ENCODE results near the gene RANBP9. TPM values are rescaled to one million over a fixed set of nuclear protein-coding genes. Genes with fewer than 3 reads are reported as not detected.
A peak's percentile ranks its signal among the peaks of the same experiment; 100 is the strongest.

RANBP9 gene
- total and polyA plus RNA-seq, 9 of the 15 experiments (the other 6 are each of a cell fraction or from before 2014, with no cell fraction given), result 27.5 to 130 (median 61.5) TPM

DNA sequence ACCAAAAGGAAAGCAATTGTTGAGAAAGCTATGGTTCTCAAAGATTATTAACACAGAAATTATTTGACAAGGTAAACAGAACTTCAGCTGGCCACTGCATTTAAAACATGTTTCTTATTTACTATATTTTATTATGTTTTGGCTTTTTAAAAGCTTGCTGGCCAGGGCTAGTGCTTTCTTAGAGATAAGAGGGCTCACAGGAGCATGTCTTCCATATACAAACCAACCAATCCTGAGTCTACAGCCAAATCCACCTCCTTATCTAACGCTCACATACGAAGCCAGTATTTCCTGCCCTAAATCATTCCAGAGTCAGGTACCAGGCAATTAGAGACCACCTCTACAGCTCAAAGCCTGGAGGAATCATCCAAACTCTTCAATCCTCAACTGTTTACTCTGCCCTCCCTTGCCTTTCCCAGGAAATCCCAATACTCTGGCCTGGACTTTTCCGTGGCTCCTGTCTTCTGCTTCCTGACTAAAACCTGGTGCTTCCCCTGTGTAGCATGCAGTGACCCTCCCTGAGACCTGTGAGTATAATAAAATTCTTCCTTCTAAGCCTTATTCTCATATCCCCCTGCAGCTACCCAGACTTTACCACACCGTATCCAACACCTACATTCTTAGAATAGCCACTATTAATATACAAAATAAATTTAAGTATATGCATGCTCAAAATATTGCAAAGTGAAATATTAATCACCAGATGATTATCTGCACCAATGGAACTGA is 33.2 kb downstream of the RANBP9 start (continued):
- peak; percentile 85 for TF ChIP-seq EP400 (IDR thresholded peaks at IDR 0.05)
- TF ChIP-seq BCL6 (CRISPR knock-in tag; IDR thresholded peaks at IDR 0.05), result no peak
- TF ChIP-seq SIN3A (IDR thresholded peaks at IDR 0.05; ENCODE audit: borderline replicate concordance in 2 of 2, control insufficient read depth in 1 of 2, low read depth in 2 of 2, low read length in 2 of 2), result no peak
- no peak for TF ChIP-seq ZNF184 (CRISPR knock-in tag; IDR thresholded peaks at IDR 0.05)
- peak; percentile 98 for TF ChIP-seq MYBL2 (IDR thresholded peaks at IDR 0.05; ENCODE audit: low read depth)
- TF ChIP-seq MYBL2 (CRISPR knock-in tag; IDR thresholded peaks at IDR 0.05; ENCODE audit: borderline replicate concordance), result no peak
- peak; percentile 98 for TF ChIP-seq EP300 (IDR thresholded peaks at IDR 0.05; ENCODE audit: low read length)
- peak; percentile 92 for TF ChIP-seq BRD9 (IDR thresholded peaks at IDR 0.05; ENCODE audit: low read depth, partially characterized antibody)
- peak; percentile 86 for TF ChIP-seq NFIC (IDR thresholded peaks at IDR 0.05)
- no peak for TF ChIP-seq SETDB1 (IDR thresholded peaks at IDR 0.05; ENCODE audit: low read length)
- TF ChIP-seq, protein P1, sequence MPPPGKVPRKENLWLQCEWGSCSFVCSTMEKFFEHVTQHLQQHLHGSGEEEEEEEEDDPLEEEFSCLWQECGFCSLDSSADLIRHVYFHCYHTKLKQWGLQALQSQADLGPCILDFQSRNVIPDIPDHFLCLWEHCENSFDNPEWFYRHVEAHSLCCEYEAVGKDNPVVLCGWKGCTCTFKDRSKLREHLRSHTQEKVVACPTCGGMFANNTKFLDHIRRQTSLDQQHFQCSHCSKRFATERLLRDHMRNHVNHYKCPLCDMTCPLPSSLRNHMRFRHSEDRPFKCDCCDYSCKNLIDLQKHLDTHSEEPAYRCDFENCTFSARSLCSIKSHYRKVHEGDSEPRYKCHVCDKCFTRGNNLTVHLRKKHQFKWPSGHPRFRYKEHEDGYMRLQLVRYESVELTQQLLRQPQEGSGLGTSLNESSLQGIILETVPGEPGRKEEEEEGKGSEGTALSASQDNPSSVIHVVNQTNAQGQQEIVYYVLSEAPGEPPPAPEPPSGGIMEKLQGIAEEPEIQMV (tag; conservative IDR thresholded peaks at IDR 0.05; ENCODE audit: low read depth), result no peak
- no peak for TF ChIP-seq EGR1 (conservative IDR thresholded peaks at IDR 0.05)
- TF ChIP-seq RAD21 (CRISPR knock-in tag; conservative IDR thresholded peaks at IDR 0.05 in 1 of 2, IDR thresholded peaks at IDR 0.05 in 1 of 2), result no peak; a peak in 1 of 4 replicates
- peak; percentile 63; the same call in 1 of the 2 replicates for TF ChIP-seq KHSRP (IDR thresholded peaks at IDR 0.05)
- no peak for TF ChIP-seq ZNF780A (CRISPR knock-in tag; IDR thresholded peaks at IDR 0.05)
- TF ChIP-seq, protein P2, sequence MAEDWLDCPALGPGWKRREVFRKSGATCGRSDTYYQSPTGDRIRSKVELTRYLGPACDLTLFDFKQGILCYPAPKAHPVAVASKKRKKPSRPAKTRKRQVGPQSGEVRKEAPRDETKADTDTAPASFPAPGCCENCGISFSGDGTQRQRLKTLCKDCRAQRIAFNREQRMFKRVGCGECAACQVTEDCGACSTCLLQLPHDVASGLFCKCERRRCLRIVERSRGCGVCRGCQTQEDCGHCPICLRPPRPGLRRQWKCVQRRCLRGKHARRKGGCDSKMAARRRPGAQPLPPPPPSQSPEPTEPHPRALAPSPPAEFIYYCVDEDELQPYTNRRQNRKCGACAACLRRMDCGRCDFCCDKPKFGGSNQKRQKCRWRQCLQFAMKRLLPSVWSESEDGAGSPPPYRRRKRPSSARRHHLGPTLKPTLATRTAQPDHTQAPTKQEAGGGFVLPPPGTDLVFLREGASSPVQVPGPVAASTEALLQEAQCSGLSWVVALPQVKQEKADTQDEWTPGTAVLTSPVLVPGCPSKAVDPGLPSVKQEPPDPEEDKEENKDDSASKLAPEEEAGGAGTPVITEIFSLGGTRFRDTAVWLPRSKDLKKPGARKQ (CRISPR knock-in tag; IDR thresholded peaks at IDR 0.05), result no peak

All from K562 (cell line).